ENCODE results near the gene SMIM43.

DNA sequence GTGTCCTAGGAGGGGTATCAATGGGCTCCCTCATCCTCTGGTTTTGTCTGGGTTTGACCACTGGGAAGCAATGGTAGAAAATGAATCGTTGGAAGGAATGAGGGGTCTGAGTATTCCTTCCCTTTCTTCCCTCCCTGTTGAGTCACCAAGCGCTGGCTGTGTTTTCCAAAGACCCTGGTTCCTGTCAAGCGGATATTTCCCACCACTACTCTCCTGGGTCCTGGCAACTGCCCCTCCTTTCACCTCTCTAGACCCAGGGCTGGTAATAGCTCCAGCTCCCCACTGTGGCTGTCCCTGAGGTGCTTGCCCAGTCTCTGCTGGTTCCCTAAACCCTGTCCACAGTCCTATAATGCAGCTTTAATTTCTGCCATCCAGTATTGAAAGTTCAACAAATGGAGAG is 22.2 kb downstream of the SMIM43 start:
- TF ChIP-seq, protein P1, sequence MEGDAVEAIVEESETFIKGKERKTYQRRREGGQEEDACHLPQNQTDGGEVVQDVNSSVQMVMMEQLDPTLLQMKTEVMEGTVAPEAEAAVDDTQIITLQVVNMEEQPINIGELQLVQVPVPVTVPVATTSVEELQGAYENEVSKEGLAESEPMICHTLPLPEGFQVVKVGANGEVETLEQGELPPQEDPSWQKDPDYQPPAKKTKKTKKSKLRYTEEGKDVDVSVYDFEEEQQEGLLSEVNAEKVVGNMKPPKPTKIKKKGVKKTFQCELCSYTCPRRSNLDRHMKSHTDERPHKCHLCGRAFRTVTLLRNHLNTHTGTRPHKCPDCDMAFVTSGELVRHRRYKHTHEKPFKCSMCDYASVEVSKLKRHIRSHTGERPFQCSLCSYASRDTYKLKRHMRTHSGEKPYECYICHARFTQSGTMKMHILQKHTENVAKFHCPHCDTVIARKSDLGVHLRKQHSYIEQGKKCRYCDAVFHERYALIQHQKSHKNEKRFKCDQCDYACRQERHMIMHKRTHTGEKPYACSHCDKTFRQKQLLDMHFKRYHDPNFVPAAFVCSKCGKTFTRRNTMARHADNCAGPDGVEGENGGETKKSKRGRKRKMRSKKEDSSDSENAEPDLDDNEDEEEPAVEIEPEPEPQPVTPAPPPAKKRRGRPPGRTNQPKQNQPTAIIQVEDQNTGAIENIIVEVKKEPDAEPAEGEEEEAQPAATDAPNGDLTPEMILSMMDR (conservative IDR thresholded peaks at IDR 0.05; ENCODE audit: low read length) = no peak
- TF ChIP-seq EZH2phosphoT487 (IDR thresholded peaks at IDR 0.05; ENCODE audit: borderline replicate concordance) = no peak

Data from Loucy (cell line).